Measurements from ENCODE around the gene IQUB. TPM values are rescaled to one million over a fixed set of nuclear protein-coding genes. Genes with fewer than 3 reads are reported as not detected.

Gene IQUB
- total RNA-seq, 4 donors from 2014 or later = not detected

DNA sequence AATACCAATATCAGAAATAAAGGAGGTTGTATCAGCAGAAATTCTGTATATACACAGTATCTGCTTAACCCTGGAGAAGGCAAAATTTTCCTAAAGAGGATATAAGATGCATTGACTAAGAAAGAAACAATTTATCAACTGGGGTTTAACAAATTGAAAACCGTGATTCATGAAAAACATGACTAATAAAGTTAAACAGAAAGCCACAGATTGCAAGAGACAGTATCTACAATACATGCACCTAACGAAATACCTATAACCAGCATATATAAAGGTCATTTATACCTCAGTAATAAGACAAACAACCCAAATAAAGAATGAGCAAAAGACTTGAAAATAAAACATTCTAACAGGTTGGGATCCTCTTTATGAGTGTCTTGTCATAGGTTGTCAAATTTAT, 101.8 kb downstream of the IQUB start:
- TF ChIP-seq POLR2A (IDR thresholded peaks at IDR 0.05) = no peak
- no peak for TF ChIP-seq CTCF (IDR thresholded peaks at IDR 0.05)
- Histone ChIP-seq H3K27ac (no peak overlapping the region), H3K27me3 (no peaks in the 10 kb centered on the region), H3K36me3 (no peaks in the 10 kb centered on the region), H3K4me1 (no peaks in the 10 kb centered on the region), H3K4me3 (no peak overlapping the region), H3K9me3 (no peaks in the 10 kb centered on the region)
- DNase-seq = no peak

DNA sequence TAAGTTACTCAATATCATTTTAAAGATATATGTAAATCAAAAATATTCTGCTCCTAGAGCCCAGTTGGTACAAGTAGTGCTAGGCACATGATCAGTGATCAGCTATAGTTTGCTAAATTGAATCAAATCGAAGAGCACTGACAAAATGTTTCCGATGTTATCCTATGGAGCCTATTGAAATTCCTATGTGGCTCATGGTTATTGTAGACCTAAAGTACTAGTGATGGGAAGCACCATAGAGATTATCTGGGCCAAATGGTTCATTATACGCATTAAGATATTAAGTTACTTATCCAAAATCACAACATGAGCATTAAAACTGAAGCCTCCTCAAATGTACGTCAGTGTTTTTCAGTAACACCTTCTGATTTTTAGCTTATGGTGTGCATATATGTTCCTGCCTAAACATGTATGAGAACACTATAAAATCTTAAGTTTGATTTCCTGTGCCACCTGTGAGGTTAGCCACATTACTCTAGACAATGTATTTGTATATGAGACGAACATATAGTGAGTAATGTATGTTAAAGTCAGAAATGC, 103.2 kb downstream of the IQUB start:
- Histone ChIP-seq H3K4me3 (no peak overlapping the region), H3K27ac (no peak overlapping the region), H3K27me3 (no peaks in the 10 kb centered on the region)

GRCh38 chr7:123425246-123425645, 109.1 kb downstream of the IQUB start:
- no peak for TF ChIP-seq POLR2A (IDR thresholded peaks at IDR 0.05)
- no peak for TF ChIP-seq CTCF (IDR thresholded peaks at IDR 0.05)
- DNase-seq = no peak

More for the DNA sequence above, 103.2 kb downstream of the IQUB start:
- TF ChIP-seq CTCF (IDR thresholded peaks at IDR 0.05) = no peak
- TF ChIP-seq POLR2A (IDR thresholded peaks at IDR 0.05) = no peak
- Histone ChIP-seq H3K9me3 (no peaks in the 10 kb centered on the region), H3K36me3 (no peaks in the 10 kb centered on the region), H3K4me1 (no peaks in the 10 kb centered on the region)
- DNase-seq = no peak

DNA sequence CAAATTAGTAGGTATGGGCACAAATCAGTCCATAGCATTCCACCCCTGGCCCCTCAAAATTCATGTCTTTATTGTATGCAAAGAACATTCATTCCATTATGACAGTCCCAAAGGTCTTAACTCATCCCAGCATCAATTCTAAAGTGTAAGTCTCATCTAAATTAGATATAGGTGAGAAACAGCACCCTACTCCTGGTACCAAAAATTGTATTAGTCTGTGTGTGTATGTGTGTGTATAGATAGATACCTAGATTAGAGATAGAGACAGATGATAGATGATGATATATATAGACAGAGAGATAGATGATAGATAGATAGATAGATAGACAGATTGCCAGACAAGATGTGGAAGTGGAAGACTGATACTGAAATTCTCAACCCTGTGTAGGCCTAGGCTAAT, 109.9 kb downstream of the IQUB start:
- H3K27me3 ChIP-seq = no peaks in the 10 kb centered on the region
- no peaks in the 10 kb centered on the region for H3K9me3 ChIP-seq
- no peak overlapping the region for H3K27ac ChIP-seq
- H3K4me1 ChIP-seq = no peaks in the 10 kb centered on the region
- no peak for TF ChIP-seq CTCF (IDR thresholded peaks at IDR 0.05)
- no peak for TF ChIP-seq POLR2A (IDR thresholded peaks at IDR 0.05)
- no peak overlapping the region for H3K4me3 ChIP-seq
- DNase-seq = no peak
- H3K36me3 ChIP-seq = no peaks in the 10 kb centered on the region

More at GRCh38 chr7:123425246-123425645, 109.1 kb downstream of the IQUB start:
- Histone ChIP-seq H3K27ac (no peak overlapping the region), H3K27me3 (no peaks in the 10 kb centered on the region), H3K4me1 (no peaks in the 10 kb centered on the region), H3K4me3 (no peak overlapping the region), H3K9me3 (no peaks in the 10 kb centered on the region), H3K36me3 (no peaks in the 10 kb centered on the region)

- TF ChIP-seq POLR2A (IDR thresholded peaks at IDR 0.05) = no peak
- TF ChIP-seq CTCF (IDR thresholded peaks at IDR 0.05) = no peak
- no peak overlapping the region for H3K27ac ChIP-seq
Measured at GRCh38 chr7:123423622-123424021, 110.8 kb downstream of the IQUB start.

DNA sequence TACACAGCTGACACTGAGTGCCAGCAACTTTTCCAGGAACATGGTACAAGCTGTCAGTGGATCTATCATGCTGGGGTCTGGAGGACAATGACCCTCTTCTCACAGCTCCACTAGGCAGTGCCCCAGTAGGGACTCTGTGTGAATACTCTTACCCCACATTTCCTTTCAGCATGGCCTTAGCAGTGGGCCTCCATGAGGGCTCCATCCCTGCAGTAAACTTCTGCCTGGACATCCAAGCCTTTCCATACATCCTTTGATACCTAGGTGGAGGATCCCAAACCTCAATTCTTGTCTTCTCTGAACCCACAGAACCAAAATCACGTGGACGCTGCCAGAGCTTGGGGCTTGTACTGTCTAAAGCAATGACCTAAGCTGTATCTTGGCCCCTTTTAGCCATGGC, 116.8 kb downstream of the IQUB start:
- Histone ChIP-seq H3K4me1 (no peaks in the 10 kb centered on the region), H3K27ac (no peak overlapping the region), H3K27me3 (no peaks in the 10 kb centered on the region), H3K4me3 (no peak overlapping the region), H3K36me3 (no peaks in the 10 kb centered on the region), H3K9me3 (peaks cover 0 to 4% (median 0%) of the 10 kb centered on the region in 4 donors)
- TF ChIP-seq CTCF (IDR thresholded peaks at IDR 0.05) = no peak
- no peak for TF ChIP-seq POLR2A (IDR thresholded peaks at IDR 0.05)
- no peak for DNase-seq

More at GRCh38 chr7:123423622-123424021, 110.8 kb downstream of the IQUB start:
- Histone ChIP-seq H3K36me3 (no peaks in the 10 kb centered on the region), H3K4me3 (no peak overlapping the region), H3K4me1 (no peaks in the 10 kb centered on the region), H3K9me3 (no peaks in the 10 kb centered on the region), H3K27me3 (no peaks in the 10 kb centered on the region)
- DNase-seq = no peak

Data from Peyer's patch (tissue), 4 donors.